Liver (tissue), 3 donors: ENCODE measurements around the gene LMOD2.

Source experiments
- CTCF ChIP-seq: fragments of 150-350 bp; IDR thresholded peaks from 2 replicates; pipeline ENCODE4 v1.5.1; 2017; ENCODE audit warnings: improper control_type of control experiment, low read depth, low read length; ENCODE audit not compliant: missing input control
- JUND ChIP-seq, 2 donors: IDR thresholded peaks; 2 replicates each; pipeline ENCODE4 v1.6.1; 2016; ENCODE audit warnings: antibody characterized with exemption in 2 of 2
- MAX ChIP-seq: IDR thresholded peaks from 2 replicates; pipeline ENCODE4 v1.6.1; 2016; ENCODE audit warnings: antibody characterized with exemption
- SP1 ChIP-seq: IDR thresholded peaks from 2 replicates; pipeline ENCODE4 v1.6.1; 2018; ENCODE audit warnings: antibody characterized with exemption, mild to moderate bottlenecking
- TAF1 ChIP-seq: conservative IDR thresholded peaks from 2 replicates; pipeline ENCODE4 v1.6.1; 2016; ENCODE audit warnings: antibody characterized with exemption, mild to moderate bottlenecking
- YY1 ChIP-seq: IDR thresholded peaks from 2 replicates; pipeline ENCODE4 v1.6.1; 2016; ENCODE audit warnings: antibody characterized with exemption, mild to moderate bottlenecking
- ZBTB33 ChIP-seq: IDR thresholded peaks from 2 replicates; pipeline ENCODE4 v1.6.1; 2016; ENCODE audit warnings: antibody characterized with exemption
- TF ChIP-seq, protein P1 (sequence below): IDR thresholded peaks from 2 replicates; pipeline ENCODE4 v1.6.1; 2016; ENCODE audit warnings: antibody characterized with exemption
- donor health status: healthy.
- donor health status: healthy.

DNA sequence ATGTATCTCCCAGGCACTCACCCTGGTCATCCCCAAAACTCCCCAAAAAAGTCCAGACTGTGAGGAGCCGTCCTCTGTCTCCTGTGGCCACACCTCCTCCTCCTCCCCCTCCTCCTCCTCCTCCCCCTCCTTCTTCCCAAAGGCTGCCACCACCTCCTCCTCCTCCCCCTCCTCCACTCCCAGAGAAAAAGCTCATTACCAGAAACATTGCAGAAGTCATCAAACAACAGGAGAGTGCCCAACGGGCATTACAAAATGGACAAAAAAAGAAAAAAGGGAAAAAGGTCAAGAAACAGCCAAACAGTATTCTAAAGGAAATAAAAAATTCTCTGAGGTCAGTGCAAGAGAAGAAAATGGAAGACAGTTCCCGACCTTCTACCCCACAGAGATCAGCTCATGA is 7.1 kb downstream of the LMOD2 start:
- TF ChIP-seq MAX (no peak), CTCF (no peak), YY1 (no peak), SP1 (no peak), JUND (IDR thresholded peaks at IDR 0.05) (no peak), ZBTB33 (no peak), TAF1 (no peak)
- TF ChIP-seq, protein P1, sequence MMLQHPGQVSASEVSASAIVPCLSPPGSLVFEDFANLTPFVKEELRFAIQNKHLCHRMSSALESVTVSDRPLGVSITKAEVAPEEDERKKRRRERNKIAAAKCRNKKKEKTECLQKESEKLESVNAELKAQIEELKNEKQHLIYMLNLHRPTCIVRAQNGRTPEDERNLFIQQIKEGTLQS: no peak
